Right lobe of liver (tissue), 4 donors: ENCODE measurements around the gene ZNF3.

Experiments used
- POLR2A ChIP-seq: fragments of 450-650 bp; IDR thresholded peaks from one replicate; pipeline ENCODE4 v1.6.1; 2017; ENCODE audit warnings: antibody characterized with exemption, mild to moderate bottlenecking
- TF ChIP-seq, protein P1 (sequence below), 4 donors: fragments of 200-600 bp in 3 of 4; fragments of 450-650 bp in 1 of 4; IDR thresholded peaks; one replicate each; pipeline versions ENCODE4 v1.5.1 to v1.8.0; 2016 to 2022; ENCODE audit warnings: antibody characterized with exemption in 4 of 4, mild to moderate bottlenecking in 2 of 4
- donor health status: DM: no; HTN: no; CAD: no.
- donor health status: DM: no; HTN: no; CAD: no.
- donor health status: DM: no; HTN: yes; CAD: no.

DNA sequence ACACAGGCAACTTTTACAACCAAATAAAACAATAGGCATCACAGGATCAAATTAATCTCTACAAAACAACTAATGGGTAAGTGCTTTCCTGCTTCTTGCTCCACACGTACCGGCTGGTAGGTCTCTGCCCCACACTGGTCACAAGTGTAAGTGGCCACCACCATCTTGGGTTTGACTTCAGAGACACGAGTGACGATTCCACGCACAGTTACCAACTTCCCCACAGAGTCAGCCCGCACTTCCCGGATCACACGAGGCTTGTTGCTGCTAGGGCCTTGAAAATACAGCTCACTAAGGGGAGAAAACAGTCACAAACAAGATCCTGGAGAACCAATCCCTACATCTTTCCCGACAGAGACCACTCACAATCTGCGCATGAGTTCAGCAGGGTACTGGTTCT lies 17.4 kb upstream of the ZNF3 start:
- TF ChIP-seq POLR2A: no peak
- TF ChIP-seq, protein P1, sequence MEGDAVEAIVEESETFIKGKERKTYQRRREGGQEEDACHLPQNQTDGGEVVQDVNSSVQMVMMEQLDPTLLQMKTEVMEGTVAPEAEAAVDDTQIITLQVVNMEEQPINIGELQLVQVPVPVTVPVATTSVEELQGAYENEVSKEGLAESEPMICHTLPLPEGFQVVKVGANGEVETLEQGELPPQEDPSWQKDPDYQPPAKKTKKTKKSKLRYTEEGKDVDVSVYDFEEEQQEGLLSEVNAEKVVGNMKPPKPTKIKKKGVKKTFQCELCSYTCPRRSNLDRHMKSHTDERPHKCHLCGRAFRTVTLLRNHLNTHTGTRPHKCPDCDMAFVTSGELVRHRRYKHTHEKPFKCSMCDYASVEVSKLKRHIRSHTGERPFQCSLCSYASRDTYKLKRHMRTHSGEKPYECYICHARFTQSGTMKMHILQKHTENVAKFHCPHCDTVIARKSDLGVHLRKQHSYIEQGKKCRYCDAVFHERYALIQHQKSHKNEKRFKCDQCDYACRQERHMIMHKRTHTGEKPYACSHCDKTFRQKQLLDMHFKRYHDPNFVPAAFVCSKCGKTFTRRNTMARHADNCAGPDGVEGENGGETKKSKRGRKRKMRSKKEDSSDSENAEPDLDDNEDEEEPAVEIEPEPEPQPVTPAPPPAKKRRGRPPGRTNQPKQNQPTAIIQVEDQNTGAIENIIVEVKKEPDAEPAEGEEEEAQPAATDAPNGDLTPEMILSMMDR (IDR thresholded peaks at IDR 0.05): no peak
